Measurements from ENCODE around the gene CAMK1. TPM values are rescaled to one million over a fixed set of nuclear protein-coding genes. Genes with fewer than 3 reads are reported as not detected.

The CAMK1 gene
- total and polyA plus RNA-seq, 10 donors = 10.1 to 30.5 (median 22.7) TPM

DNA sequence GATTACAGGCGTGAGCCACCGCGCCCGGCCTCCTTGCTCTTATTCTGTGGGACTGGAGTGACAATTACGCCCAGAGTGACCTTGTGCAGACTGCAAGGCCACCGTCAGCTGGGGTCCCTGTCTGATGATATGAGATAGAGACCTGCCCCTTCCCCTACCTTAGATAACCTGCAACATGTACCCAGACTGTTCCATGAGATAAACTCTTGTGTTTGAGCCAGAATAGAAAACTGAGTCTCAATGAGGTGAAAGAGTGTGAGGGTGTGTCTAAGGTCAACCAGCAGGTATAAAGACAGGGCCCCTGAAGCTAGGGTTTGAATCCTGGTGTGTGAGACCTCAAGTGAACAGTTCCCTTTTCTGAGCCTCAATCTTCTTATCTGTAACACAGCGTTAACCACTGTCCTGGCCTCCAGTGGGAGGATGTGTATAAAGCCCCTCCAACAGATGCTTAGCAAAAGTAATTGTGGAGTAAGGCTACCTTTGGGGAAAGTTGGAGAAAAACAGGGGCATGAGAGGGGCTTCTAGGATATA is 16.5 kb upstream of the CAMK1 start:
- intact Hi-C loops (cut with DNase I; ENCODE audit: low total_unique reads) = no loop called here
- no peak for TF ChIP-seq POLR2AphosphoS5 (IDR thresholded peaks at IDR 0.05)
- TF ChIP-seq POLR2A (IDR thresholded peaks at IDR 0.05) = no peak
- TF ChIP-seq CTCF (IDR thresholded peaks at IDR 0.05 in 8 of 11, conservative IDR thresholded peaks at IDR 0.05 in 3 of 11) = no peak
- DNase-seq = no peak
- 88 to 99% (median 94%) methylated on average over 7 of the region's 7 CpGs for WGBS, 5 donors
- peaks cover 15 to 43% (median 29%) of the 10 kb centered on the region in 6 donors for H3K4me1 ChIP-seq
- H3K27me3 ChIP-seq (replicated peaks in 1 of 7) = no peaks in the 10 kb centered on the region
- H3K4me3 ChIP-seq = no peak overlapping the region
- H3K9me3 ChIP-seq = no peaks in the 10 kb centered on the region
- H3K36me3 ChIP-seq = peaks cover 0 to 99% (median 79%) of the 10 kb centered on the region in 6 donors
- no peak overlapping the region for H3K27ac ChIP-seq

GRCh38 chr3:9785602-9786001 is 15.9 kb upstream of the CAMK1 start:
- peaks cover 0 to 100% (median 81%) of the 10 kb centered on the region in 6 donors for H3K36me3 ChIP-seq
- DNase-seq = no peak
- TF ChIP-seq CTCF (IDR thresholded peaks at IDR 0.05 in 8 of 11, conservative IDR thresholded peaks at IDR 0.05 in 3 of 11) (no peak), POLR2AphosphoS5 (IDR thresholded peaks at IDR 0.05) (no peak), POLR2A (IDR thresholded peaks at IDR 0.05) (no peak)

DNA sequence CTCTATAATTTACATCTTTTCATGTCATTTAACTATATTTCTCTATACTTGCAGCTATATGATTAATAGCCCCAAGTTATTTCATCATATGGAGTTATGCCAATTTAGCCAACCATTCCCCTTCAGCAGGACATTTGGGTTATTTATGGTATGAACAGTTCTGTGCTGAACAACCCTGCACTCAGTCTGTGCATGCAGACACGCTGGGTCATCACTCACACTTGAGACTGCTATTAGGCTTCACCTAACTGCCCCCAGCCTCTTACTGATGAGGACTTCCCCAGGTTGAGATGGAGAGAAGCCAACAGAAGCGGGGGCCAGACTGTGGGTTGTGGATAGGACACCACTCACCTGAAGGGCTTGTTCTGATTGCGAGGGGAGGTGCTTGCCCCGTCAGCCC is 15.2 kb upstream of the CAMK1 start:
- Histone ChIP-seq H3K4me3 (no peak overlapping the region), H3K27ac (no peak overlapping the region), H3K27me3 (replicated peaks in 1 of 7) (no peaks in the 10 kb centered on the region), H3K9me3 (no peaks in the 10 kb centered on the region), H3K36me3 (peaks cover 0 to 100% (median 78%) of the 10 kb centered on the region in 6 donors), H3K4me1 (peaks cover 26 to 43% (median 30%) of the 10 kb centered on the region in 6 donors)
- intact Hi-C loops (cut with DNase I; ENCODE audit: low total_unique reads) = no loop called here
- no peak for DNase-seq
- 92 to 100% (median 97%) methylated on average over 4 of the region's 4 CpGs for WGBS, 5 donors
- TF ChIP-seq POLR2A (IDR thresholded peaks at IDR 0.05) (no peak), CTCF (IDR thresholded peaks at IDR 0.05 in 8 of 11, conservative IDR thresholded peaks at IDR 0.05 in 3 of 11) (no peak), POLR2AphosphoS5 (IDR thresholded peaks at IDR 0.05) (no peak)

More at GRCh38 chr3:9785602-9786001, 15.9 kb upstream of the CAMK1 start:
- Histone ChIP-seq H3K27ac (no peak overlapping the region), H3K4me1 (peaks cover 19 to 43% (median 29%) of the 10 kb centered on the region in 6 donors), H3K9me3 (no peaks in the 10 kb centered on the region), H3K27me3 (replicated peaks in 1 of 7) (no peaks in the 10 kb centered on the region), H3K4me3 (no peak overlapping the region)
- WGBS, 5 donors = 86 to 95% (median 92%) methylated on average over 7 of the region's 7 CpGs
- intact Hi-C loops (cut with DNase I; ENCODE audit: low total_unique reads) = no loop called here

- no peak overlapping the region for H3K27ac ChIP-seq
- 91 to 97% (median 94%) methylated on average over 14 of the region's 14 CpGs for WGBS, 5 donors
- intact Hi-C loops (cut with DNase I; ENCODE audit: low total_unique reads) = no loop called here
- H3K9me3 ChIP-seq = no peaks in the 10 kb centered on the region
- H3K4me3 ChIP-seq = no peak overlapping the region
- TF ChIP-seq POLR2AphosphoS5 (IDR thresholded peaks at IDR 0.05) = peak in 1 of 3 donors; percentile 13
- TF ChIP-seq POLR2A (IDR thresholded peaks at IDR 0.05) = no peak
- no peak for DNase-seq
- H3K36me3 ChIP-seq = peaks cover 0 to 95% (median 68%) of the 10 kb centered on the region in 6 donors
- H3K4me1 ChIP-seq = peaks cover 26 to 48% (median 40%) of the 10 kb centered on the region in 6 donors
- no peaks in the 10 kb centered on the region for H3K27me3 ChIP-seq (replicated peaks in 1 of 7)
Observed at GRCh38 chr3:9783954-9784353, 14.2 kb upstream of the CAMK1 start.
